Spleen (tissue), 7 donors: ENCODE data around the gene TSPAN17.

Source experiments
- CTCF ChIP-seq, 11 experiments: fragments of 200-600 bp in 7 of 11; fragments of 450-650 bp in 4 of 11; sonication (generic) in 4 of 11; IDR thresholded peaks in 8 of 11; conservative IDR thresholded peaks in 3 of 11; 1 replicate in 7 of 11; 2 replicates in 4 of 11; pipeline versions ENCODE4 v1.4.0 to v1.8.0; 2016 to 2021; ENCODE audit warnings: antibody characterized with exemption in 11 of 11, inconsistent platforms in 4 of 11, mild to moderate bottlenecking in 1 of 11
- POLR2AphosphoS5 ChIP-seq, 3 donors: sonication (generic); formaldehyde crosslinking; IDR thresholded peaks; one replicate each; pipeline ENCODE4 v1.5.1; 2017; ENCODE audit warnings: antibody characterized with exemption in 3 of 3
- donor health status: DM: no; HTN: no; CAD: no; lungs with moderate emphysema.
- donor health status: DM: no; HTN: no; CAD: no.
- donor health status: DM: no; HTN: no; CAD: no.

DNA sequence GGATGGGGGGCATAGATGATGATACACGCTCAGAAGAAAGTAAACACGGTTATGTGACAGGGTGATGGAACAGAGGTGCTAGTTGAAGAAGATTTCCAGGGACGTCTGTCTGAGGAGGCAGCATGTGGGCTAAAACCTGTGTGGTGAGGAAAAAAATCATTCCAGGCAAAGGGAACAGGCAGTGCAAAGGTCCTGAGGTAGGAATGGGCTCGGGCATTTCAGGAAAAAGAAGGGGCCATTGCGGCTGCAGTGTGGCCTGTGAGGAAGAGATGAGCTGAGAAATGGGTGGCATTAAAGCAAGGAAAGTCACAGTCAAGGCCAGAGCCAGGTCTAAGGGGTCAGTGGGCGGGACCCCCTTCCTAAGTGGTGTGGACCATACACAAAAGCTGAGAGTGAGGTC, 18.2 kb downstream of the TSPAN17 start:
- TF ChIP-seq CTCF (IDR thresholded peaks at IDR 0.05 in 8 of 11, conservative IDR thresholded peaks at IDR 0.05 in 3 of 11) (no peak), POLR2AphosphoS5 (IDR thresholded peaks at IDR 0.05) (no peak)
